ENCODE data around the gene SAMD4A.

DNA sequence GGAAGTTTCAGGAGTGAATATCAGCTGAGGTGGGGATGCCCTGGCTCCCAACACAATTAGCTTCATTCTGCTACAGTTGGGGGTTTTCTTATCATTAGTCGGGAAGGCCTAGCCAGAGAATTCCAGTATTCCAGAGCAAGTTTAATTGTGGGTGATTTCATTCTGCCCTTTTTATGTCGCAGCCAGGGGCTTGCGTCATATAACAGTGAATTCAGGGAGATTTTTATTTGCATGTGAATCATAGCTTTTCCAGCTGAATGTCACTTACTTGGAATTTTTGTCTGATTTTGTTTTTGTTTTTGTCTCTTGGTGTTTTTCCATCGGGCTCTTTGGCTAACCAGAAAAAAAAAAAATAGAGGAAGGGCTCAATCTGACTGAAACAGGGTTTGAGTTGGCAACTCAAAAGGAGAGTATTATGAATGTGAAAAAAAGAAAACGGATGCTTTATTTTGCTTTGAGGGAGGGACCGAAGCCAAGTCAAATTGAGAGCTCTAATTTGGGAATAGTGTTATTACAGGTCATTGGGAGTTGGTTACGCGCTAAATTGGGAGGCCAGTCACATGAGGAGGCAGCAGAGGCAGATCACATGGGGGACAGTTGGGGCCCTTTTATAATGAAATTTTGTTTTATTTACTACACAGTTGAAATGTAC is 119.4 kb downstream of the SAMD4A start:
- TF ChIP-seq, protein P1, sequence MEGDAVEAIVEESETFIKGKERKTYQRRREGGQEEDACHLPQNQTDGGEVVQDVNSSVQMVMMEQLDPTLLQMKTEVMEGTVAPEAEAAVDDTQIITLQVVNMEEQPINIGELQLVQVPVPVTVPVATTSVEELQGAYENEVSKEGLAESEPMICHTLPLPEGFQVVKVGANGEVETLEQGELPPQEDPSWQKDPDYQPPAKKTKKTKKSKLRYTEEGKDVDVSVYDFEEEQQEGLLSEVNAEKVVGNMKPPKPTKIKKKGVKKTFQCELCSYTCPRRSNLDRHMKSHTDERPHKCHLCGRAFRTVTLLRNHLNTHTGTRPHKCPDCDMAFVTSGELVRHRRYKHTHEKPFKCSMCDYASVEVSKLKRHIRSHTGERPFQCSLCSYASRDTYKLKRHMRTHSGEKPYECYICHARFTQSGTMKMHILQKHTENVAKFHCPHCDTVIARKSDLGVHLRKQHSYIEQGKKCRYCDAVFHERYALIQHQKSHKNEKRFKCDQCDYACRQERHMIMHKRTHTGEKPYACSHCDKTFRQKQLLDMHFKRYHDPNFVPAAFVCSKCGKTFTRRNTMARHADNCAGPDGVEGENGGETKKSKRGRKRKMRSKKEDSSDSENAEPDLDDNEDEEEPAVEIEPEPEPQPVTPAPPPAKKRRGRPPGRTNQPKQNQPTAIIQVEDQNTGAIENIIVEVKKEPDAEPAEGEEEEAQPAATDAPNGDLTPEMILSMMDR (IDR thresholded peaks at IDR 0.05), result no peak
- no peak for TF ChIP-seq POLR2A (IDR thresholded peaks at IDR 0.05)
